GM12878 (cell line): Measurements from ENCODE around the gene KIF2A.

Experiments
- ATF2 ChIP-seq: IDR thresholded peaks from 2 replicates; pipeline ENCODE4 v1.6.1; 2012; ENCODE audit warnings: low read length, inconsistent platforms
- ATF3 ChIP-seq: IDR thresholded peaks from 2 replicates; pipeline ENCODE4 v1.6.1; 2011; ENCODE audit warnings: low read depth, mild to moderate bottlenecking, low read length, moderate library complexity, borderline replicate concordance; ENCODE audit errors: extremely low read depth
- CTCF ChIP-seq, 3 experiments: IDR thresholded peaks in 2 of 3; conservative IDR thresholded peaks in 1 of 3; 2 replicates each; pipeline ENCODE4 v1.5.1; 2011; ENCODE audit warnings: low read depth in 3 of 3, low read length in 3 of 3, mild to moderate bottlenecking in 3 of 3, control low read depth in 2 of 3, moderate library complexity in 2 of 3, inconsistent platforms in 1 of 3, mixed read lengths in 1 of 3; ENCODE audit not compliant: control insufficient read depth in 2 of 3, insufficient read depth in 1 of 3; ENCODE audit errors: extremely low read depth in 1 of 3
- EP300 ChIP-seq, 2 experiments: fragments of 150-350 bp in 1 of 2; IDR thresholded peaks; 2 replicates each; pipeline ENCODE4 v1.6.1; 2011 to 2012; ENCODE audit warnings: low read depth in 2 of 2, low read length in 2 of 2, borderline replicate concordance in 1 of 2, improper control_type of control experiment in 1 of 2, inconsistent platforms in 1 of 2; ENCODE audit not compliant: control insufficient read depth in 1 of 2
- JUND ChIP-seq: IDR thresholded peaks from 2 replicates; pipeline ENCODE4 v1.6.1; 2012; ENCODE audit warnings: low read depth, mild to moderate bottlenecking, low read length, improper control_type of control experiment, moderate library complexity
- POLR2AphosphoS5 ChIP-seq: IDR thresholded peaks from 2 replicates; pipeline ENCODE4 v1.6.1; 2011; ENCODE audit warnings: mild to moderate bottlenecking, low read length, inconsistent platforms
- SMAD1 ChIP-seq: fragments of 450-650 bp; IDR thresholded peaks from 2 replicates; pipeline ENCODE4 v1.6.1; 2018; ENCODE audit warnings: mild to moderate bottlenecking, low read depth; ENCODE audit not compliant: partially characterized antibody
- SMC3 ChIP-seq: IDR thresholded peaks from 2 replicates; pipeline ENCODE4 v1.6.1; 2011; ENCODE audit warnings: low read length, improper control_type of control experiment, borderline replicate concordance
- TARDBP ChIP-seq: IDR thresholded peaks from 2 replicates; pipeline ENCODE4 v1.6.1; 2016; ENCODE audit warnings: borderline replicate concordance
- TCF12 ChIP-seq: IDR thresholded peaks from 2 replicates; pipeline ENCODE4 v1.6.1; 2011; ENCODE audit warnings: low read depth, mild to moderate bottlenecking, low read length

- TF ChIP-seq SMAD1, result no peak
- no peak for TF ChIP-seq ATF3
- no peak for TF ChIP-seq JUND
- no peak for TF ChIP-seq TCF12
- no peak for TF ChIP-seq CTCF (IDR thresholded peaks at IDR 0.05 in 2 of 3, conservative IDR thresholded peaks at IDR 0.05 in 1 of 3; ENCODE audit: control insufficient read depth in 2 of 3, extremely low read depth in 1 of 3, insufficient read depth in 1 of 3, low read depth in 3 of 3, low read length in 3 of 3)
- no peak for TF ChIP-seq POLR2AphosphoS5
- TF ChIP-seq EP300 (IDR thresholded peaks at IDR 0.05; ENCODE audit: borderline replicate concordance in 1 of 2, control insufficient read depth in 1 of 2, low read depth in 2 of 2, low read length in 2 of 2), result no peak
- TF ChIP-seq TARDBP, result no peak
- no peak for TF ChIP-seq SMC3
- TF ChIP-seq ATF2, result no peak
Observed at GRCh38 chr5:62312674-62313073, 6.7 kb downstream of the KIF2A start.
